A673 (cell line): ENCODE results near the gene MCF2L2. TPM values are rescaled to one million over a fixed set of nuclear protein-coding genes. Genes with fewer than 3 reads are reported as not detected.

Experiments used
- BruUV-seq: library from RNA; stranded (reverse); fragments of 400-500 nt; replicated peaks from 2 replicates; lab custom pipeline; 2021; lab: Mats Ljungman, UMichigan
- CTCF ChIA-PET: fragments of 300-600 bp; sonication (Branson Sonifier 250); formaldehyde crosslinking; loops from one replicate; lab custom pipeline; 2022; ENCODE audit warnings: antibody characterized with exemption; lab: Charles Lee
- POLR2A ChIA-PET: fragments of 300-600 bp; sonication (Branson Sonifier 250); formaldehyde crosslinking; loops from one replicate; lab custom pipeline; 2022; ENCODE audit warnings: antibody characterized with exemption; ENCODE audit not compliant: low non-redundant PET; lab: Charles Lee
- DNase-seq: peaks from one replicate; pipeline ENCODE4 v3.0.0-alpha.2; 2015; ENCODE audit warnings: low spot score
- H3K27ac ChIP-seq: fragments of 200-600 bp; sonication (generic); 2 replicates; pipeline ENCODE4 v1.5.1; 2016; ENCODE audit warnings: mixed run types, low read depth, mild to moderate bottlenecking, mixed read lengths, antibody characterized with exemption, low read length; ENCODE audit not compliant: poor library complexity, severe bottlenecking
- H3K27me3 ChIP-seq: fragments of 200-600 bp; sonication (generic); replicated peaks from 2 replicates; pipeline ENCODE4 v1.6.1; 2017; ENCODE audit warnings: mixed run types, low read depth, mild to moderate bottlenecking, mixed read lengths, antibody characterized with exemption, low read length; ENCODE audit not compliant: insufficient read depth, poor library complexity
- H3K36me3 ChIP-seq: fragments of 200-600 bp; sonication (generic); 2 replicates; pipeline ENCODE4 v1.6.1; 2016; ENCODE audit warnings: mixed run types, mild to moderate bottlenecking, mixed read lengths, antibody characterized with exemption, low read length; ENCODE audit not compliant: insufficient read depth, poor library complexity, severe bottlenecking
- H3K4me1 ChIP-seq: fragments of 200-600 bp; sonication (generic); 2 replicates; pipeline ENCODE4 v1.6.1; 2017; ENCODE audit warnings: mixed run types, mild to moderate bottlenecking, mixed read lengths, antibody characterized with exemption, low read length; ENCODE audit not compliant: insufficient read depth, poor library complexity, severe bottlenecking
- H3K4me3 ChIP-seq: fragments of 200-600 bp; sonication (generic); 2 replicates; pipeline ENCODE4 v1.5.1; 2016; ENCODE audit warnings: low read depth, mixed run types, mild to moderate bottlenecking, mixed read lengths, low read length; ENCODE audit not compliant: poor library complexity, severe bottlenecking
- H3K9me3 ChIP-seq: fragments of 200-600 bp; sonication (generic); 2 replicates; pipeline ENCODE4 v1.6.1; 2016; ENCODE audit warnings: mixed run types, low read depth, mild to moderate bottlenecking, mixed read lengths, antibody characterized with exemption, low read length; ENCODE audit not compliant: poor library complexity, severe bottlenecking
- CTCF ChIP-seq: fragments of 300-800, 200-600 bp; sonication (generic); conservative IDR thresholded peaks from 2 replicates; pipeline ENCODE4 v1.5.1; 2017; ENCODE audit warnings: low read depth, mild to moderate bottlenecking, antibody characterized with exemption, low read length, moderate library complexity, mixed read lengths
- EZH2 ChIP-seq: fragments of 200-600 bp; sonication (generic); IDR thresholded peaks from 2 replicates; pipeline ENCODE4 v1.6.1; 2017; ENCODE audit warnings: borderline replicate concordance, low read depth, mild to moderate bottlenecking, mixed read lengths, antibody characterized with exemption, low read length; ENCODE audit not compliant: poor library complexity, severe bottlenecking
- intact Hi-C: fragments of 100-400 bp; cut with micrococcal nuclease; formaldehyde crosslinking; loops from one replicate; pipeline ENCODE4 v1.10.0; 2022; ENCODE audit not compliant: unreplicated experiment
- total RNA-seq: library from RNA; stranded (reverse); gene quantifications from 2 replicates; pipeline ENCODE4 v1.2.3, GENCODE V29; 2021

Gene MCF2L2
- total RNA-seq, 1 experiment from 2014 or later, result not detected

GRCh38 chr3:183161552-183162336, 266.7 kb downstream of the MCF2L2 start:
- intact Hi-C loops, result no loop called here
- Histone ChIP-seq H3K36me3 (no peaks in the 10 kb centered on the region), H3K27me3 (no peaks in the 10 kb centered on the region), H3K9me3 (no peaks in the 10 kb centered on the region), H3K27ac (no peak overlapping the region), H3K4me1 (no peaks in the 10 kb centered on the region), H3K4me3 (peak overlapping the region; percentile 48)
- CTCF ChIA-PET, result interaction anchor here (1.1 kb wide), 1 partner anchor 221 kb away, joined by 4 read pairs; no protein-coding TSS in a partner anchor
- BruUV-seq, result no TSS peak
- POLR2A ChIA-PET, result interaction anchor here (0.7 kb wide), 1 partner anchor 87 kb away, joined by 4 read pairs; no protein-coding TSS in a partner anchor
- no peak for DNase-seq
- TF ChIP-seq EZH2 (no peak), CTCF (no peak)

GRCh38 chr3:183160616-183161015, 267.8 kb downstream of the MCF2L2 start:
- DNase-seq, result no peak
- Histone ChIP-seq H3K4me1 (no peaks in the 10 kb centered on the region), H3K9me3 (no peaks in the 10 kb centered on the region), H3K4me3 (no peak overlapping the region), H3K36me3 (no peaks in the 10 kb centered on the region), H3K27me3 (no peaks in the 10 kb centered on the region), H3K27ac (no peak overlapping the region)
- ChIA-PET POLR2A (no interaction called here), CTCF (no interaction called here)
- BruUV-seq, result no TSS peak
- TF ChIP-seq CTCF (no peak), EZH2 (no peak)
- intact Hi-C loops, result no loop called here

GRCh38 chr3:183159333-183159732, 269.1 kb downstream of the MCF2L2 start:
- no peak overlapping the region for H3K27ac ChIP-seq
- ChIA-PET CTCF (no interaction called here), POLR2A (no interaction called here)
- H3K36me3 ChIP-seq, result no peaks in the 10 kb centered on the region
- no TSS peak for BruUV-seq
- intact Hi-C loops, result no loop called here
- TF ChIP-seq EZH2, result no peak
- TF ChIP-seq CTCF, result peak; percentile 32
- DNase-seq, result no peak
- H3K4me3 ChIP-seq, result no peak overlapping the region
- no peaks in the 10 kb centered on the region for H3K9me3 ChIP-seq
- H3K27me3 ChIP-seq, result no peaks in the 10 kb centered on the region
- no peaks in the 10 kb centered on the region for H3K4me1 ChIP-seq
